HG03280 (cell line): ENCODE data around the gene KLHDC8B.

Experiments
- ATAC-seq: cut with Tn5 transposase; IDR thresholded peaks from one replicate; pipeline ENCODE4 v1.9.1; 2021; ENCODE audit warnings: mild to moderate bottlenecking, moderate library complexity; ENCODE audit not compliant: unreplicated experiment

Gene KLHDC8B

GRCh38 chr3:49171119-49171774 is at the start of gene KLHDC8B:
KLHDC8B (plus strand) TSS chr3:49171598; CDS start chr3:49172770, 1,172 bp downstream.
- peak; percentile 64 for ATAC-seq

GRCh38 chr3:49122022-49122421 is 49.4 kb upstream of the KLHDC8B start:
- no peak for ATAC-seq

- ATAC-seq: no peak
Measured at GRCh38 chr3:49122451-49122850, 48.9 kb upstream of the KLHDC8B start.

- ATAC-seq: no peak
Measured at GRCh38 chr3:49122886-49123545, 48.4 kb upstream of the KLHDC8B start.

- no peak for ATAC-seq
Measured at GRCh38 chr3:49123687-49124086, 47.7 kb upstream of the KLHDC8B start.

GRCh38 chr3:49124203-49124602 is 47.2 kb upstream of the KLHDC8B start:
- ATAC-seq: no peak

GRCh38 chr3:49124991-49125670 is 46.3 kb upstream of the KLHDC8B start:
- no peak for ATAC-seq

GRCh38 chr3:49131040-49131439 is 40.4 kb upstream of the KLHDC8B start:
- no peak for ATAC-seq

- no peak for ATAC-seq
Measured at GRCh38 chr3:49131576-49131975, 39.8 kb upstream of the KLHDC8B start.

GRCh38 chr3:49132073-49132436 is 39.3 kb upstream of the KLHDC8B start:
- ATAC-seq: no peak

GRCh38 chr3:49132437-49133225 is 38.8 kb upstream of the KLHDC8B start, which contains the start of gene LAMB2:
LAMB2 (minus strand) TSS chr3:49133050; CDS start chr3:49132867, 183 bp downstream.
- ATAC-seq: no peak

- ATAC-seq: no peak
Measured at GRCh38 chr3:49133226-49133951, 38.0 kb upstream of the KLHDC8B start.

GRCh38 chr3:49134471-49135265 is 36.7 kb upstream of the KLHDC8B start:
- no peak for ATAC-seq

- no peak for ATAC-seq
Measured at GRCh38 chr3:49135499-49135898, 35.9 kb upstream of the KLHDC8B start.

- no peak for ATAC-seq
Measured at GRCh38 chr3:49140080-49140479, 31.3 kb upstream of the KLHDC8B start.

GRCh38 chr3:49148159-49148558 is 23.2 kb upstream of the KLHDC8B start:
- no peak for ATAC-seq

- ATAC-seq: no peak
Measured at GRCh38 chr3:49151610-49152009, 19.8 kb upstream of the KLHDC8B start.

- no peak for ATAC-seq
Measured at GRCh38 chr3:49153349-49153912, 18.0 kb upstream of the KLHDC8B start.

- no peak for ATAC-seq
Measured at GRCh38 chr3:49157289-49157688, 14.1 kb upstream of the KLHDC8B start.
